ENCODE results near the gene HEXIM2.
A peak's percentile ranks its signal among the peaks of the same experiment; 100 is the strongest.
"Not testable (repeated sequence)": the region's sequence is repeated elsewhere in the genome, so short reads cannot be mapped to it uniquely, and the experiment has no call there.

Gene HEXIM2

DNA sequence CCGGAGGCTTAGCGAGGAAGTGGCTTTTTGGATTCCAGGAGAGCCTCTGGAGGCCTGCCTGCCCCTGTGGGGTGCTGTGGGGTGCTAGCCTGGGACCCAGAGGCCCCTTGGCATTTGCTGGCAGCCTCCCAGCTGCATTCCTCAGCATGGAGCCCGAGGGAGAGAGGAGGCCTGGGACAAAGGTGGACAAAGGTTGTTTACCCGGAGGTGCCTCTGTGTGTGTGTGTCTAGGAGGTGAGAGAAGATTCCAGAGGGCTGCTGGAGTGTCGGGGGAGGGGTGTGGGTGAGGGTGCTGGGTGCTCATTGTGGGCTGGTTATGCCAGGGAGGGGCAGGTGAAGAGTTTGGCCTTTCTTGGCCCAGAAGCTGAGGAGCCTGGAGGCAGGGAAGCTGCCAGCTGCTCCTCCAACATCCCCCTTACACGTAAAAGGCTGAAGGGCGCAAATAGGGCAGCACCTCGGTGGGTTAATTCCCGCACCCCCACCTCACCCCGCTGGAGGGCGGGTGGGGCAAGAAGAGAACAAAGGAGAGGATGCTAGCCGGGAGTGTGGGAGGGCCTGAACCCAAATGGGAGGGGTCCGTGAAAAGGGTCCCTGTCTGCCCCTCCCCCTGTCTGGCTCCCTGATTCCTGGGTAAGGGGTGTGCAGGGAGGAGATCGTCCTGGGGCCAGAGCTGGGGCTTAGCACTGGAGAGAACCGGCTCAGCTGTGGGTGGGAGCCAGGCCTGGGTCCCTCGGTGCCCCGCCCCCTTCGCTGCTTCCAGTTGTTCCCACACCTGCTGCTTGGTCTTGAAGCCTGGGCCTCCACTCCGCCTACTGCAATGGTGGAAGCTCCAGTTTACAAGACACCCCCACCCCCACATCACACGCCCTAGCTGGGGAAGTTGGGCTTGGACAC, 9.9 kb downstream of the HEXIM2 start:
- no peak for DNase-seq

- no peak for DNase-seq
These were observed 10.5 kb downstream of the HEXIM2 start for GRCh38 chr17:45172232-45172540.

DNA sequence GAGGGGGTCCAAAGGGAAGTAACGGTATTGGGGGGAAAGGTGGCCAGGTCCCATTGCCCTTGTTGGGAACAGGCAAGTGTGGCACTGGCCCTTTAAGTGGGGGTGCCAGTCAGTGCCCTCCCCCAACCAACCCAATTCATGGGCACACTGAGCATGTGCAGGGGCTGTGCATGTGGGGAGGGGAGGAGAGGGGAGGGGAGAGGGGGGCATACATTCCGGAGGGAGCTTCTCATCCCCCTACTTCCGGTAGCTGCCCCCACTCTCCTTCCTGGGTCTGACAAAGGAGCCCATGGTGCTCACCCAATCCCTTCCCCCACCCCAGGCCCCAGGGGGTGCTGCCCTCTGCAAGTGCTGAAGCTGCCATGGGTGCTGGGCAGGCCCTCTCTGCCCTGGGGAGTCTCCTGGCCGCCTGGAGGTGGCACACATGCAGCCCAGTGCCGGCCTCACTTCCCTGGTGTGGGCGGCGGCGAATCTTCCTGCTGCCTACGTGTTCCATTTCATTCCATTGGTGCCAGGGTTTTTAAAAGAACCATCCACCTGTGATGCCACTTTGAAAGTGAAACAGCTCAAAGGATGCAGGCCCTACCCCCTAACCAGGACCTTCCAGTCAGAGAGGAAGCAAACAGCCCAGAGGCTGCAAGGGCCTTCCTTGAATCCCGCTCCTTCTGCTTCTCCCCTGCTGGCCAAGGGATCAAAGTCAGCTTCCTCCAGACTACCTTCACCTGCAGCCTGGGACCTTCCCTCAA, 11.0 kb downstream of the HEXIM2 start:
- DNase-seq, result peak; percentile 39

GRCh38 chr17:45175759-45176115, 14.1 kb downstream of the HEXIM2 start:
- no peak for DNase-seq

DNA sequence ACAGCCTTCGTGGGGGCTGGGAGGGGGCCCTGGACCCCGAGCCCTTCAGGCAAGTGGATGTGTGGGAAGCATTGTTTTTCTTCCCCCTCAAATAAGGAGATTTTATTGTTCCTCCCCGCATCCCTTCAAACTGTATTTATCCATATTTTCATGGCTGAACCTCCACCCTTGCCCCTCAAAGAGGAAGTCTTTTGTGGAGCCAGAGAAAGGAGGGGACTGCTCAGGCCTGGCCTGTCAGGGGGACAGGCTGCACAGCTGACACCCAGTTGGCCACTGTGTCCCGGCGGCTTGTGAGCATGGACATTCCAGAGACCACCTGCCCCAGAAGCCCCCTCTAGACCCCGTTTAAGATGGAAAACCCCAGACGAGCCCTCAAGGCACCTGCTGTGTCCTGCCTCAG, 15.9 kb downstream of the HEXIM2 start:
- DNase-seq, result no peak

DNA sequence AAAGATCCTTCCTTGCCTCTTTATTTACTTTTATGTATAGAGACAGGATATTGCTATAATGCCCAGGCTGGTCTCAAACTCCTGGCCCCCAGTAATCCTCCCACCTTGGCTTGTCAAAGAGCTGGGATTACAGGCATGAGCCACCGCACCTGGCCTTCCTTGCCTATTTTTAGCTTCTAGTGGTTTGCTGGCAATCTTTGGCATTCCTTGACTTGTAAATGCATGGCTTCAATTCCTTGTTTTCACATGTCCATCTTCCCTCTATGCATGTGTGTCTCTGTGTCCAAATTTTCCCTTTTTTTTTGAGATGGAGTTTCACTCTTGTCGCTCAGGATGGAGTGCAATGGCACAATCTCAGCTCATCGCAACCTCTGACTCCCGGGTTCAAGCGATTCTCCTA, 22.5 kb downstream of the HEXIM2 start:
- DNase-seq, result no peak

DNA sequence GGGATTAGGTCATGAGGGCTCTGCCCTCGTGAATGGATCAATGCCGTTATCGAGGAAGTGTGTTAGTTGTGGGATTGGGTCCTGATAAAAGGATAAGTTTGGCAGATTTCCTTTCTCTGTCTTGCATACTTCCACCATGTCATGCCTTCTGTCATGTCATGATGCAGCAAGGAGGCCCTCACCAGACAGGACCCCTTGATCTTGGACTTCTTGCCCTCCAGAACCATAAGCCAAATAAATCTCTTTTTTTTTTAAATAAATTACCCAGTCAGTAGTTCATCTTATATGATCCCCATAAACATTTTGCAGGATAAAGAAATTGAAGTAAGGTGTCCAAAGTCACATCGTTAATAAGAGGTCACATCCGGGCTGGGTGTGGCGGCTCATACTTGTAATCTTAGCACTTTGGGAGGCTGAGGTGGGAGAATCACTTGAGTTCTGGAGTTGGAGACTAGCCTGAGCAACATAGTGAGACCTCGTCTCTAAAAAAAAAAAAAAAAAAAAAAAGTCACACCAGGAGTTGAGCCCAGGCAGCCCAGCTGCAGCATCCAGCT, 25.2 kb downstream of the HEXIM2 start:
- no peak for DNase-seq

DNA sequence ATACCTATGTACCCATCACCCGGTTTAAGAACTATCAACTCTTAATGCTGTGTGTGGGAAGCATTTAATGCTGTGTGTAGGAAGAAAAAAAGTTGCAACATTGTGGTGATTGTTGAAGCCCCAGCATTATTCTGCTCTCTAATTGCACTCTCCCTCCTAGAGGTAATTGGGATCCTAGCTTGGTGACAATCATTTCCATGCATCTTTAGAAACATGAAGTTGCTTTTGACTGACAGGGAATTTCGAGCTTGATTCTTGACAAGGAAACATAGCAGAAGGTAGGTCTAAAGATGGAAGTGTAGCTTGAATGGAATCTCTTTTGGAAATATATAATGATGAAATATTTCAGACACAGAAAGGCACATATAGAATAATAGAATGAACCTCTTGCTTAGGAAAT, 27.3 kb downstream of the HEXIM2 start:
- DNase-seq, result no peak

DNA sequence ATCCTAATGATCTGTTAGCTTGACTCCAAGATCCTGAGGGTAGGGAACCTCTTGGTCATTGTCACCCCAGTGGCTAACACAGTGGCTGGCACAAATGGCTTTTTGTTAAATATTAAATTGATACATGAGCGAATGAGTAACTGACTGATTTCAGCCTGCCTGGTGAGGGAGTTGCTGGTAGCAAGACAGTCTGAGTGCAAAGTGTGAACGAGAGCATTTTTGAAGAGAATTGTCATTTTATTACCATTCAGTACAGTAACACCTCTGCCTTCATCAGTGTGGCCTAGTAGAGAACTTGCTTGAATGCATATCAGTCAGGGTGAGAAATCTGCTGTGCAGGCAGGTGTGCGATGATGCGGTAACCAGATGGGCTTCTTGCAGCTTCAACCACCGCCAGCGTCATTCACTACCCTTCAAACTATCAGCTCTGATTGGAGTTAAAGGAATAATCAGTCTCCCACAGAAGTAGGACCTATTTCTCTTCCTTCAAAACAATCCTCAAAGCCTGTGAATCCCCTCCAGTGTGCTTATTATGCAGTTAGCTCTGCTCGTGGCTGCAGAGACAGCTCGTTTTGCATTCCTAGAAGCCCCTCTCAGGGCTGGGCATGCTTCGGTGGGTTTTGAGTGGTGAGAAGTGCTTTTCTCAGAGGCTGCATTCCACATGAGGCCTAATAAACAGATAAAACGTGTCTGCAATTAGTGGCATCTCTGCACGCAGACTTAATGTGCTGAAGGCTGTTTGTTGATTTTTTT, 29.0 kb downstream of the HEXIM2 start:
- no peak for DNase-seq

DNA sequence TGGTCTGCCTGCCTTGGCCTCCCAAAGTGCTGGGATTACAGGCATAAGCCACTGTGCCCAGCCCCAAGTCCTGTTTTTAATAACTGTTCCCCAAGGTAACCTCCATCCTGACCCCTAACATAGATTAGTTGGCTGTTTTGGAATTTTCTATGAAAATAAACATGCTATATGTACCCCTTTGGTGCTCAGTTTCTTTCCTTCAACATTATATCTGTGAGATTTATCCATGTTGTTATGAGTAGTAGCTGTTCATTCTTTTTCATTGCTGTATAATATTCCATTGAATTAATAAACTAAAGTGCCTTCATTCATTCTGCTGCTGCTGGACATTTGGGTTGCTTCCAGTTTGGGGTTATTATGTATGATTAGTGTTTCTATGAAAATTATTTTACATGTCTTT, 33.7 kb downstream of the HEXIM2 start:
- no peak for DNase-seq

- DNase-seq, result no peak
These were observed 35.4 kb downstream of the HEXIM2 start for GRCh38 chr17:45197108-45197507.

GRCh38 chr17:45197555-45198334, 36.1 kb downstream of the HEXIM2 start:
- peak; percentile 80 for DNase-seq

GRCh38 chr17:45200701-45201100, 39.0 kb downstream of the HEXIM2 start:
- no peak for DNase-seq

DNA sequence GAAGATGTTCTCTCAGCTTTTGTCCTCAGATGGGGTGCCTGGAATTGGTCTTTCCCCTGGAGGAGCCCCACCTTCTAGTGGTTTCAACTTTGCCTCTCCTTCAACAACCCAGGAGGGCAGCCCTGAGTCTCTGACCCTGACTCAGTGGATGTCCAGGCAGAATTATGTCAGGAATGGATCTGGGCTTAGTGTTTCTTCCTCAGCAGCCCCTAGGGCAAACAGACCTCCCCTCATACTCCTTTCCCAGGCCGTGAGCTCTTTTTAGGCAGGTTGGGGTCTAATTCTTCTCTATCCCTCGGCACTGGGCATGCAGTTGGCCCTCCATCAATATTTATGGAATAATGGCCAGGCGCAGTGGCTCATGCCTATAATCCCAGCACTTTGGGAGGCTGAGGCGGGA, 39.8 kb downstream of the HEXIM2 start:
- no peak for DNase-seq

DNA sequence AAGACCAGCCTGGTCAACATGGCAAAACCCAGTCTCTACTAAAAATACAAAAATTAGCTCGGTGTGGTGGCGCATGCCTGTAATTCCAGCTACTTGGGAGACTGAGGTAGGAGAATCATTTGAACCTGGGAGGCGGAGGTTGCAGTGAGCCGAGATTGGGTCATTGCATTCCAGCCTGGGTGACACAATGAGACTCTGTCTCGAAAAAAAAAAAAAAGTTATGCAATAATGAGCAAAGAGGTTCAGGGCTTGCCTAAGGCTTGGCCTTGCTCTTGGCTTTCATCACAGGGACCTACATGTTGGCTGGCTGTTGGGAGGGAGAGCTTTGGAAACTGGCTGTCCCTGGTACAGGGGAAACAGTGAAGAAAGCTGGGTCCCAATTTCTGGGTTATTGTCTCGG, 40.2 kb downstream of the HEXIM2 start:
- DNase-seq, result not testable (repeated sequence)

DNA sequence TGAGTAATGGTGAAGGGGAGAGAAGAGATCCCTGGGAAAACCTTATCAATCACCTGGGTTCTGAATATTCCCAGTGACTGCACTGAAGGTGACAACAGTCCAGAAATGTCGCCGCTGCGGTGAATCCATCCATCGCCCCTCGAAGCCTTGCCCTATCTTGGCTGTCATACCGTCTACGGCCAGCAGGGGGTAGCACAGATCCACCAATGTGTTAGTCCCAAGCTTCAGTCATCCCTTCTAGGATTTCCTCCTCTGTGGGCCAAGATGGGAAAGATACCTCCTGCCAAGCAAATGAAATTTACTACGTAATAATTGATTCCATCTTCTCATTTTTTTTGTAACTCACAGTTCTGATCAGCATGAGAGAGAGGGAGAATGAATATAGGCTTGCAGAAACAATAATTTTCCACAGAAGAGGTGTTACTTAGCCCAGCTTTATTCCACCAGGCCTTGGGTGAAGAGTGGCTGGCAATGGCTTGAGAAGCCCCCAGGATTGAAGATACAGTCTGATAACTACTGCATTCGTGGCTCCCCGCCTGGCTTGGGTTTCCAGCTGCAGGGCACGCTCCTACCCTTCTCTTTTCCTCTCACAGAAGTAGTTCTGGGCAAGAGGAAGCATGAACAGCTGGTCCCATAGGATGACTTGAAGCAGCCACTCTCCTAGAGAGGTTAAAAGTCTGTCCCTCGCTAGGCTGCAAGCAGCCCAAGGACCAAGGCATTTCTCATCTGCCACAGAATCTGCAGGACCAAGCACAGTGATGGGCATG, 57.4 kb downstream of the HEXIM2 start:
- peak; percentile 73 for DNase-seq

Data from stimulated activated naive CD4-positive, alpha-beta T cell treated with Interleukin-2 at 50 U/mL for 16 hours (primary cell).